Renal cortical epithelial cell (primary cell): ENCODE measurements around the gene CELF6. TPM values are rescaled to one million over a fixed set of nuclear protein-coding genes. Genes with fewer than 3 reads are reported as not detected.
A peak's percentile ranks its signal among the peaks of the same experiment; 100 is the strongest.

Experiments
- DNase-seq: peaks from one replicate; pipeline ENCODE4 v3.0.0-alpha.2; 2011; ENCODE audit warnings: low read depth
- total RNA-seq: library from RNA; depleted of rRNA; stranded (reverse); fragments of >200 nt; gene quantifications from 2 replicates; pipeline ENCODE4 v1.2.3, GENCODE V29; 2014

The CELF6 gene
- 0.15 TPM in 1 of 2 replicates, not detected in the other for total RNA-seq

DNA sequence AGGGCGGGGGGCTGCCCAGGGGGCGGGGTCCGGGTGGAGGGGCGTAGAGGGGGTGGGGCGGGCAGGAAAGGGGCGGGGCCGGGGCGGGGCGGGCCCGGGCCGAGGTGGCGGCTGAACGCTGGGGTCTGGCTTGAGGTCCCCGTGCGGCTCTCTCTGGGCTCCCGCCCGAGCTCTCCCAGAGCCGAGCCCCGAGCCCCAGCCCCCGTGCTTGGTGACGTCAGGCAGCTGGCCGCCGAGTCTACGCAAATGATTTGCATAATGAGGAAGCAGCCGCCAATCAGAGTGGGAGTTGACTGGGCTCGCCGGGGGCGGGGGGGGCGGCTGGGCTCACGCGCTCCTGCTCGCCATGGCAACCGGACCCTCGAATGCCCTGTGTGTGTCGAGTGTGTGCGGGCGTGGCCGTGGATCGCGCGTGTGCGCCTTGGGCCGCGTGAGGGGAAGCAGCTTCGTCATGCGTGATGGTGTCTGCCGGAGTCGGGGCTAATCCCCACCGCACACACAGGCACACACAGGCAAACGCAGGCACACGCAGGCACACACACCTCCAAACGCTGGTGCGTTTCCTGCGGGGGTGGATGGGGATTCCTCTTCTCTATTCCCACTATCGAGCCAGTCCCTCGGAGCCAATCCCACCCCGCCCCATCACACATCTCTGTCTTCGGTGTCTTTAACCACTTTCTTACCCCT is at the start of gene CELF6:
Gene CELF6, minus strand, starts transcription at position 173 of the 687 bp plus-strand sequence. CDS start 283 bp downstream, outside the sequence.
- DNase-seq: peak; percentile 51

DNA sequence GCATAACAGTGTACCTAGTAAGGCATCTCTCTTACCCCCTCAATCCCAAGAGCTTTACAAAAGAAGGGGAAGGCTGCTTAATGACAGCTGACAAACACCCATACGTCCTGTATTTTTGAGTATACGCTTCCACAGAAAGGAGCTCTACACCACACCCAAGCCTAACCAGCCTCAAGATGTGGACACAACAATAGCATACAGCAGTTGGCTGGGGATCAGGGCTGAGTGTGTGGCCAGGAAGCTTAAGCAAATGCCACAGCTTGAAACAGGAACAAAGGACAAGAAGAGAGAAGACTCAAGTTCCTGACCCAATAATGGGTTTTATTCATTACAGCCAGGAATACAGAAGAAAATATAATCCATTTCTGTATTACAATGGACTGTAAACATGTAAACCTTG is 48.9 kb upstream of the CELF6 start:
- no peak for DNase-seq

DNA sequence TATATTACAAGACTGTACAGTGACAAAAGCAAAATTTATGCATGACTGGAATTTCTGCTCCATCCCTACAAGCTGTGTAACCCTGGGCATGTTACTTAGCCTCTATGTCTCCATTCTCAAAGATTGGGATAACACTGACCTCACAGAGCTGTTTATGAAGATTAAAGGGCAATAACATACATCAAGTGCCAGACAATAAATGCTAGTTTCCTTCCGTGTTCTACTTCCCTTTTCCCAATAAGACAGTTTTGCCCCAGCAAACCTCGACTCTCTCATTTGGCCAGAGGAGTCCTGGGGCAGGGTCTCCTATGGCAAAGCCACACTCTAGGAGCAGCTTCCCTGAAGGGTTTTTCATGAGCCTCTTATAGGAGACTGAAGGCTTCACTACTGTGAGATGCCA is 48.4 kb upstream of the CELF6 start:
- no peak for DNase-seq

DNA sequence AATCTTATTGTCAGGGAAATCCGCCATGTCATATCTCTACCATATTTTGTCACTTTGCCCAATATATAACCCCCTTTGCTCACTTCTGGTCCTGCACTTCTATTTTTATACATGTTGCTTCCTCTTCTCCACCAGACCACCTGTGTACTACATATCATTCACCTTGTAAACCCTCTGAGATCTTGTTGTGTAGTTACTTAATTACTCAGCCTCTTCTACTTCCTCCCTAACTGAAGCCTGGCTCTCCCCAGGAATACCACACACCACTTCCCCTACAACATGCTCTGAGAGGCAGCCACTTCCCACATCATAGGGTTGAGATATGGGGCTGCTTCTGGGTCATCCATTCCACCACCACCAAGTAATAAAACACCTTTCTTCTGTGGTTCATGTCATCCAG is 45.9 kb upstream of the CELF6 start:
- no peak for DNase-seq

DNA sequence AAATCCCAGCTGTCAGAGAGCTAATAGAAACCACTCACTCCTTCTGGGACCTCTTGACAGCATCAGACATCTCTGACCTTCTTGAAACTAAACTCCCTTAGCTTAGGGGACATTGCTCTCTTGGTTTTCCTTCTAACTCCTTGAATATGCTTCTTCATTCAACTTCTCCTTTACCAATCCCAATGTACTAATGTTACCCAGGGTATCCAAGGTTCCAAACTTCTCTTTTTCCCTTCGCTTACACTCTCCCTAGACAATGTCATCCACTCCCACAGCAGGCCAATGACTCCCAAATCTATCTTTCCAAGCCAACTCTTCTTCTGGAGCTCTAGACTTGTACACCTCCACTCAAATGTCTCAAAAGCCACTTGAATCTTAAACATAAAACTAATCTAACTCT is 41.2 kb upstream of the CELF6 start:
- DNase-seq: no peak

DNA sequence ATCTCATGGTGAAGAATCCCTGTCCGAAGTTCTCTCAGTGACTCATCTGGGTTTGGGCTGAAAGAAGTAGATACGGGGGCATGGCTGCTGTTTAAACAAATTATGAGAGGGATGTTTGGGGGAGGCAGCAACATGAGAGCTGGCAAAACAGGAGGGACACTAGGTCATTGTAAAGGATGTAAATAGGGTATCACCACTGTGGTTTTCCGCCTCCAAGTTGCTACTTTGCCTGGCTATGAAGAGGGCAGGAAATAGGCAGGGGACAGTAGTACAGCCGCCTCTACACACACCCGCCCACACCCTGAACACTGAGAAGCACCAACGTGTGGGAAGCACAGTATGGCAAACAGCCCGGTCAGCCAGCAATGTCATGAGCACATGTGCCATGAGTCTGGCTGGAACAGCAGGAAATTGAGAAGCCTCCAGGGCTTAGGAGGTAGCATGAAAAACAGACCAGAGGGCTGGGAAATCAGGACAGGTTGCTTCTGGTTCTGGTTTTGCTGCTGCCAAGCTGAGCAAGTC is 38.8 kb upstream of the CELF6 start:
- DNase-seq: peak; percentile 85

DNA sequence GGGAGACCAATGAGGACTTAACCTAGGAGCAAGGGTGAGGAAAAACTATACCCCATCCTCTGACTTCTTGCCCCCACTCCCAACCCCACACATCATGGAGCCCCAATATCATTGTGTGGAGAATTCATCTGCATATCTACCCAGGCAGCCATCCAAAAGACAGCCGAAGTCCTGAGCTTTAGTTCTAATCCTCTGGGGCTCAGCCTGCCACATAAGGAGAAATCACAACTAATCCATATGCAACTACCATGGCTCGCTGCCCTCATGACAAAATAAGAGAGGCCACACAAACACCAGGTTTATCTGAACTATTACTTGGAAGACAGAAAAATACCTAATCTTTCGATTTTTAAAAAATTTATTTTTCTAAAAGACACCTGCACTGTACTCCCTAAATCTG is 38.2 kb upstream of the CELF6 start:
- DNase-seq: no peak

DNA sequence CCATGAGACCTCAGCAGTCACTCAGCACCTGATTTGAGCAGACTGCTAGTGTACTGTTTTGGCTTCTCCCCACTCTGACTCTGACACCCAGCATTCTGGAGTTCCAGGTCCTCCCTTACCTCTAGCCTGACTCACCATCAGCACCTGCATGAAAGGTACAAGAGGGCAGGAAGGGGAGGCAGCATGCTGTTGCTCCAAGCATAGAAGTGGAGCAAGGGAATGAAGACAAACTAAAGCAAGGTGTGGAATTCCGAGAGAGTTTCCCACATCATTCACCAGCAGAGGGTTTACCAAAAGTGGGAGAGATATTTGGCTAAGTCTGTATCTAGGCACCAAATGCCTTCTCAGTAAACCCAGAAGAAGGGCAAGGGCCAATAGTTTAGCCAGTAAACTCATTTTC is 34.5 kb upstream of the CELF6 start:
- DNase-seq: no peak

DNA sequence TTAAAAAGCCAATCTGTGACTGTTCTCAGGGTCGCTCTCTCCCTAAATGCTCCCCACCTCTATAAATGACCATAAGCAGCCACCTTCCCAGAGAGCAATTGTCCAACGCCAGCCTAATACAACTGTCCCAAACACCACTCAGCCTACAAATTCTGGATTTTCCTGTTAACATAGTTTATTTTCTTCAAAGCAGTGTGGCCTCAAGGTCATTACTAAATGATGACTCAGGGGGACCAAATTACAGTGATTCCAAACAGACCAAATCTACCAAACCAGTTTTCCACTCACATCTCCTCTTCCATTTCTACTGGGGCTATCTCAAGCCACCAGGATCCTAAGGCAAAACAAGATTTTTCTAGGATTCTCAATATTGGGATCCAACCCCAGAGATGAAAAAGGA is 33.3 kb upstream of the CELF6 start:
- DNase-seq: no peak

DNA sequence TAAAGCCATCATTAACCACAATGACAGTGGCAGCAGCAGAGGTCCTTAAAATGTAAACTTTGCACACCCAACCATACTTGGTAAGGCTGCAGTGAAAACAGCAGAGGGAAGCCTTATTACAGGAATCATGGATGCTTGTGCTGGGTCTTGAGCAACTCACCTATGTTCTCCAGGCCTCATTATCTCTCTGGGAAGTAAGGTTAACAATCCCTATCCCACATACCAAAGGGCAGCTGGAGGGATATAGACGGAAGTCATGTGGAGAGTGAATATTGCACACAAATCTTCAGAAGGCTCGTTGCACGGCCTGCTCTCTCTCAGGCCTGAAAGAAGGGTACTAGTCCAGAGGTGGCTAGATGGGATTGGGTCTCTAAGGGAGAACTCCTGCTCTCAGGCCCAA is 25.8 kb upstream of the CELF6 start:
- no peak for DNase-seq

DNA sequence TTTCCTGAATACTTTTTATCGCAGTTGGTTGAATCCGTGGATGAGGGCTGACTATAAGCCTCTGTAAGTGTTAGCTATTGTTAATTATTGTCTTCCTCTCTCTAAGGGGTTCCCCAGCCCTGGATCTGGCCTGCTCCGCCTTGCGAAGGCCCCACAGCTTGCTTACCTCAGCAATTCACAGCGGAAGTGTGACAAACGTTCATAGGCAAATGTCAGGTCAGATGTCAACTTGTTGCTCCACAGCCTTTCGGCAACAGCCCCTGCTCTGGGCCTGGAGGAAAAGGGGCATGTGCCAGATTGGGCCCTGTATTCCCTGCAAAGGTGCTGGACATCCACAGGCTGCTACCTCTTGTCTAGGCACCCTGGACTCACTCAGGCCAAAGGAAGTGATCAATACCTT is 25.3 kb upstream of the CELF6 start:
- no peak for DNase-seq

DNA sequence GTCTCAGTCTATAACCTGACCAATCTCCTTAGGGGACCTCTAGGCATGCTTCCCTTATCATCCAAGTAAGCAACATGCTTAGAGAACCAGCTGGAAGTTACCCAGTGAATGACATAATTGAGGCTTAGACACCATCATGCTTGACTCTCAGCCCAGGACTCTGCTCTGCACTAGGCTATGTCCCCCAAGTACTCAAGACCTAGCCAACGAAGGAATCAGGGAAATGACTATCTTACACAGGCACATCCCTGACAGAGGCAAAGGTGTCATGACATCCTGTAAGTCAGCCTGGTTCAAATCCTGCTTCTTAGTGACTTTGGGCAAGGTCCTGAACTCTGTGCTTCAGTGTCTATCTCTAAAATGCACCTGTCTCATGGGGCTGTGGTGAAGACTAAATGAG is 24.6 kb upstream of the CELF6 start:
- DNase-seq: no peak

DNA sequence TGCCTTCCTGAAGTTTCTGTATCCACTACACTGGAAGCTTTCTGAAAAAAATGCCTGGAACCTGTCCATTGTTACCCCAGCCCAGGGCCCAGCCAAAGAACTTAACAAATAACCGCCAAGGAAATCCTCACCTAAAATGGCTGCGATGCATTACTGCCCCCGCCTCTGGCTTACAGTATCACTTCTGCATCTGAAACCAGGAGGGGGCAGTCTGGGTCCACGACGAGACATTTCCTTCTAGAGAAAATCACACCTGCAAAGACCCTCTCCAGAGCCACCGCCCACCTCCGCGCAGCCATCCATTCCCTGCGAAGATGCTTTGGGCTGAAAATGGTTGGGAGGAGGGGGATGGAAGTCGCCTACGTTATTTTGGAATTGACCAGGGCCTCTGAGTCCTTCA is 22.4 kb upstream of the CELF6 start:
- DNase-seq: peak; percentile 25

DNA sequence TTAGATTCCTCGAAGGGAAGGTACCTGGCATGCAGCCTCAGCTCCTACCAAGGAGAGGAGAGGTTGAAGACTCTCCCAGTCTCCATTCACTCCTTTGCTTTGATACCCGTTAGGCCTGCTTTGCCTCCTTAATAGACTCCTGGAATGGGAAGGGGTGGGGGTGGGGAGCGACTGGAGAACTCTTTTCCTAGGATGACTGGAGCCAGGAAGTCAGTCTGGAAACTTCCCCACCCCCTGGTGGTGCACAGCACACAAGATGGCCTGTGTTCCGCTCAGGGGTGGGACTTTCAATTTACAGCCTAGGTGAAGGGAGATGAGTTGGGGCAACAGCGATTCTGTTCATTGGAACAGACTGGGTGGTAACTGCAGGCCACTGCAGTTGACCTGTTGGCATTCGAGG is 21.4 kb upstream of the CELF6 start:
- DNase-seq: no peak

DNA sequence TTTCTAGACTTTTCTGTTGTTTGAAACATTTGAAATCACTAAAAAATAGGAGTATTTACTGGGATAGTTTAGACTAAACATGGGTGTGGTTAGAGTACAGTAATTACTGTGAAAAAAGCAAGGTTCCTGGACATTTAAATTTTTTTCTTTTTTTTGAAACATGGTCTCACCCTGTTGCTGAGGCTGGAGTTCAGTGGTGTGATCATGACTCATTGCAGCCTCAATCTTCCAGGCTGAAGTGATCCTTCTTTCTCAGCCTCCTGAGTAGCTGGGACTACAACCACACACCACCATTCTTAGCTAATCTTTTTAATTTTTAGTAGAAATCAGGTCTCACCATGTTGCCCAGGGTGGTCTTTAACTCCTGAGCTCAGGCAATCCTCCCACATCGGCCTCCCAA is 20.4 kb upstream of the CELF6 start:
- DNase-seq: no peak

DNA sequence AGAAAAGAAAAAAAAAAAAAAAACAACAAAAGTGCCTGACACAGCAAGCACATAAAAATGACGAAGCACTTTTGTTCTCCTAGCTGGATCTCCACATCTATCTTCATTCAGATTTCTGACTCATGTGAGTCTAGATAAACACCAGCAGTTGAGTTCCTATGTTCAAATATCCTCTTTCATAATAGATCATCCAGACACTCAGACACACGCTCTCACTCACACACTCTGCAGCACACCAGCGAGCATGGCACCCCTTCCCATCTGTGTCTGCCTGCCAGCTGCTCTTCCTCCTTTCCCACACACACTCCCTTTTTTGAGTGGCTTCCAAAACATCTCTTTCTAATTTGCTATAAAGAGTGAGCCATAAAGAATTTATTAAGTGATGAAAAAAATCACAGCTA is 19.8 kb upstream of the CELF6 start:
- peak; percentile 53 for DNase-seq

DNA sequence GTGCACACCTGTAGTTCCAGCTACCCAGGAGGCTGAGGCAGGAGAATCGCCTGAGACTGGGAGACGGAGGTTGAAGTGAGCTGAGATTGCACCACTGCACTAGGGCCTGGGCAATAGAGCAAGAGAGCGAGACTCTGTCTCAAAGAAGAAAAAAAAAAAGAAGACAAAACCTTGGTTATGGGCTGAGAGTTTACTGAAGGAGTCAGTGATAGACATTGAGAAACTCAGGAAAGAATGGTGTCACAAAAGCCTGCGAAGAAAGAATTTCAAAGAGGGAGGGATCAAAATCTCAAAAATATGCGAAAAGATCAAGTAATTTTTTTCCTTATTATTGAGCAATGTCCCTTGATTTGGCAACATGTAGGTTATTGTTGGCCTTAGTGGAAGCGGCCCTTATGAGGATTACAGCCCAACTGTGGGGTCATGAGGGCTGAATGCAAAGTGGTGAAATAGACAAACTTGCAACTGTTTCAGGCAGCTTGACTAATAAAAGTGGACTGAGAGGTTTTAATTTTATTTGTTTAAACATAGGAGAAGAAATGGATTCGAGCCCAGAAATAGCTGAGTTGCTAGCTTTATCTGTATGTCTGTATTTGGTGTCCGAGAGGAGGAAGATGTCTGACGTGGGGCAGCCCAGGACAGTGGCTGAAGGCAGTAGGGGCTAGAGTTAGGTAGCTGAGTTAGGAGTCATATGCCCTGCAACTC is 18.8 kb upstream of the CELF6 start:
- no peak for DNase-seq

DNA sequence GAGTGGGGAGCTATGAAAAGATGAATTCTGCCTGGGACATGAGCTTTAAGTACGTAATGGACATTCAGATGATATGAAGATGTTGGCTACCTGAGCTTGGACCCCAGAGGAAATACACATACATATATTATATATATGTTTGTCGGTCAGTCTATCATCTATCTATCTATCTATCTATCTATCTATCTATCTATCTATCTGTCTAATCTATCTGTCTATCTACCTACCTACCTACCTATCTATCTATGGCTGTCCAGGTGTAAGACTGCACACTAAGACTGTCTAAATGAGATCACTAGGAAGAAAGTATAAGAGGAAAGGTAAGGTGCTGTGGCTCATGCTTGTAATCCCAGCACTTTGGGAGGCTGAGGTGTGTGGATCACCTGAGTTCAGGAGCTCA is 18.2 kb upstream of the CELF6 start:
- DNase-seq: no peak

DNA sequence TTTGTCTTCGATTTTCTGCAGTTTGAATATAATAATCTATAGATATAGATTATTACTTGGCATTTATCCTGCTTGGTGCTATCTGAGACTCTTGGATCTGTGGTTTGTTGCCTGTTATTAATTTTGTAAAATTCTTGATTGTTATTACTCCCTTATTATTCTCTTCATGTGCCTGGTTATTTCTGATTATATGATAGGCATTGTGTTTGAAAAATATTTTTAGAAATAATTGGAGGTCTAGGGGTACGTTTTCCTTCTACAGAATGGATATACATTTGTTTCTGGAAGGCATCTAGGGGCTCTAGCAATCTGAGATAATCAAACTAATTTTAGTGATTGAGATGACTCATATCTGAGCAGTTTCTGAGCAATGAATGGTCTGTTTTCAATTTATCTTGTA is 14.9 kb upstream of the CELF6 start:
- DNase-seq: no peak

DNA sequence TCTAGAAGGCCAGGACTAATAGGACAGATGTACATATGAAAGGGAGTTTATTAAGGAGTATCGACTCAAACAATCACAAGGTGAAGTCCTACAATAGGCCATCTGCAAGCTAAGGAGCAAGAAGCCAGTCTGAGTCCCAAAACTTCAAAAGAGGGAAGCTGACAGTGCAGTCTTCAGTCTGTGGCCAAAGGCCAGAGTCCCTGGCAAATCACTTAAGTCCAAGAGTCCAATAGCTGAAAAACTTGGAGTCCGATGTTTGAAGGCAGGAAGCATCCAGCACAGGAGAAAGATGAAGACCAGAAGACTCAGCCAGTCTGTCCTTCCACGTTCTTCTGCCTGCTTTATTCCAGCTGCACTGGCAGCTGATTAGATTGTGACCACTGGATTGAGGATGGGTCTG is 11.1 kb upstream of the CELF6 start:
- DNase-seq: no peak

DNA sequence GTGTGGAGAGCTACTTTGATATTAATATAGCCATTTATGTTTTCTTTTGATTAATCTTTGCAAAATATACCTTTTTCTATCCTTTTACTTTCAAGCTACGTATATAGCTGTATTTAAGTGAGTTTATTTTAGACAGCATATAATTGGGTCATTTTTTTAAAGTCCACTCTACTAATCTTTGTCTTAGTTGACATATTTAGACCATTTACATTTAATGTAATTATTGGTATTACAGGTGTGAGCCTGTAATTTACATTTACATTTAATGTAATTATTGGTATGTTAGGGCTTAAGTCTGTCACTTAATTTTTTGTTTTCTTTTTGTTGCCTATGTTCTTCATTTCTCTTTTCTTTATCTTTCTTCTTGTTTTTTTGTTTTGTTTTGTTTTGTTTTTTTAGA is 3.8 kb upstream of the CELF6 start:
- no peak for DNase-seq

DNA sequence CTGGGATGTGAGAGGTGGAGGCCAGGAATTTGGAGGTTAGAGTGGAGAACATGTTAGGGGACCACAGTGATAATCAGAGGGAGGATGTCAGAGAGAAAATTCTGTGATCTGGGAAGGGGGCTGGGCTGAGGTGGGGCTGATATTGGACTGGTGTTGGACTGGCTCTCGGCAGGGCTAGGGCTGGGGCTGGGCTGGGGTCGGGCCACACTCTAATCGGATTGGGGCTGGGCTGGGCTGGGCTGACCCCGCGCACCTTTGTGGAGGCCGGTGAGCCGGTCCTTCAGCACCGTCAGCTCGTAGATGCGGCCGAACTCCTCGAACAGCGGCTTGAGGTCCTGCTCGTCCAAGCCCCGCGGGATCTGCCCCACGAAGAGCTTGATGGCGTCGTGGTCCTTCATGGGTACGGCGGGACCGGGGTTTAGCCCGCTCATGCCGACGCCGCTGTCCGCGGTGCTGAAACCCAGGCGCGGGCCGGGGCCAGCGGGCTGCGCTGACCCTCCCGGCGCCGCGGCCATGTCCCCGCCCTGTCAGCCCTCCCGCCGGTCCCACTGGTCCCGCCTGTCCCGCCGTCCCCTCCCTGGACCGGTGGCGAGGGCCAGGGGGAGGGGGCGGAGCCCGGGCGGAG is 485 bp downstream of the CELF6 start:
- peak; percentile 15 for DNase-seq

DNA sequence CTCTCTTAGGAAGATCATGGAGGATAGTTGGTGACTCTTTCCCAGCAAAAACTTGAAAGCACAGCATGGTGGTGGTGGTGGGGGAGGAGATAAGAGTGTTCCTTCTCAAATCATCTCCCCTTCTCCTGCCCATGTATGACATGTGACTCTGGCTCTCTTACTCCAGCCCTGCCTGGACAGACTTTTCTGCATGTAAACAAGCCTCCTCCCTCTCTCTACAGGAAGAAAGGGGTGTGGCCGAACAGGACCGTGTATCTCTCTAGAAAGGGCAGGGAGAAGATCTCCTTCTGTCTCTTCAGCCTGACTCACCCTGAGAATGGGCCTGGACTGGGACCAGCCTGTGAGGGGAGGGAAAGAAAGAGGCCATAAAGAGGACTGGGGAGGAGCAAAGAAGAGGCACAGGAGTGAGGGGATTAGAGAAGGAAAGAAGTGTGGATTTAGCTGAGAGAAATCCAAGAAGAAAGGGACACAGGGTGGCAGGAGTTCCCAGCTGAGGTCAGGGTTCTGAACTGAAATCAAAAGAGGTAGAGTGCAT is 1.5 kb downstream of the CELF6 start:
- no peak for DNase-seq
